Measurements from ENCODE around the gene GRK7.

DNA sequence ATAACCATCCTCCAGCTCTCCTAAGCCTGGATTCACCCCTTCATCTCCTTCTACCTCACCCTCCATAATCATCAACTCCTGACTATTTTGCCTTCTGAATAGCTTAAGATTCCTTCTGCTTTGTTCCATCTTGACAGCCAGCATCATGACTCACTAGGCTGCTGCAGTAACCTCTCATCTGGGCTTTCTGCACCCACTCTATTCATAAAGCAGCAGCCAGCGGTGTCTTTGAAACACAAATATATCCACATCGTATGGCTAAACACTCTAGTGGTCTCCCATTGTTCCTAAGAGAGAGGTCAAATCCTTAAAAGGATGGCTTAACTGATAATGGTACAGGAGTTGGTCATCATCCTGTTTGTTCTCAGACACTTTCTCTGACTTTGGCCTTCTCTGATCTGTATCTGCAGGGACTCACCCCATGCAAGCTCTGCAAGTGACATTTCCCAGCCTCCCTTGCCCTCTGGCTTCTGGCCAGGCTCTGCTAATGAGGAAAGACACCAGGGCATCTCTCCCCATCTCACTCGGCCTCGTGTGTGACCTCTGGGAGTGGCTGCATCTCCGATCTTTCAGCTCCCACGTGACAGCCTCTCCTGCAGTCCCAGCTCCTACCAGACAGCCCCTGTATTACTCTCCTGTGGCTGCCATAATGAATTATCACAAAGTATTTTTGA is 6.2 kb downstream of the GRK7 start:
- no peak for TF ChIP-seq SIN3A (IDR thresholded peaks at IDR 0.05; ENCODE audit: borderline replicate concordance in 2 of 2, control insufficient read depth in 1 of 2, low read depth in 2 of 2, low read length in 2 of 2)
- TF ChIP-seq ZNF354B (CRISPR knock-in tag; IDR thresholded peaks at IDR 0.05), result no peak
- TF ChIP-seq, protein P1, sequence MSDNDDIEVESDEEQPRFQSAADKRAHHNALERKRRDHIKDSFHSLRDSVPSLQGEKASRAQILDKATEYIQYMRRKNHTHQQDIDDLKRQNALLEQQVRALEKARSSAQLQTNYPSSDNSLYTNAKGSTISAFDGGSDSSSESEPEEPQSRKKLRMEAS (CRISPR knock-in tag; IDR thresholded peaks at IDR 0.05), result no peak
- TF ChIP-seq, protein P2, sequence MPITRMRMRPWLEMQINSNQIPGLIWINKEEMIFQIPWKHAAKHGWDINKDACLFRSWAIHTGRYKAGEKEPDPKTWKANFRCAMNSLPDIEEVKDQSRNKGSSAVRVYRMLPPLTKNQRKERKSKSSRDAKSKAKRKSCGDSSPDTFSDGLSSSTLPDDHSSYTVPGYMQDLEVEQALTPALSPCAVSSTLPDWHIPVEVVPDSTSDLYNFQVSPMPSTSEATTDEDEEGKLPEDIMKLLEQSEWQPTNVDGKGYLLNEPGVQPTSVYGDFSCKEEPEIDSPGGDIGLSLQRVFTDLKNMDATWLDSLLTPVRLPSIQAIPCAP (CRISPR knock-in tag; IDR thresholded peaks at IDR 0.05; ENCODE audit: borderline replicate concordance), result no peak
- TF ChIP-seq, protein P3, sequence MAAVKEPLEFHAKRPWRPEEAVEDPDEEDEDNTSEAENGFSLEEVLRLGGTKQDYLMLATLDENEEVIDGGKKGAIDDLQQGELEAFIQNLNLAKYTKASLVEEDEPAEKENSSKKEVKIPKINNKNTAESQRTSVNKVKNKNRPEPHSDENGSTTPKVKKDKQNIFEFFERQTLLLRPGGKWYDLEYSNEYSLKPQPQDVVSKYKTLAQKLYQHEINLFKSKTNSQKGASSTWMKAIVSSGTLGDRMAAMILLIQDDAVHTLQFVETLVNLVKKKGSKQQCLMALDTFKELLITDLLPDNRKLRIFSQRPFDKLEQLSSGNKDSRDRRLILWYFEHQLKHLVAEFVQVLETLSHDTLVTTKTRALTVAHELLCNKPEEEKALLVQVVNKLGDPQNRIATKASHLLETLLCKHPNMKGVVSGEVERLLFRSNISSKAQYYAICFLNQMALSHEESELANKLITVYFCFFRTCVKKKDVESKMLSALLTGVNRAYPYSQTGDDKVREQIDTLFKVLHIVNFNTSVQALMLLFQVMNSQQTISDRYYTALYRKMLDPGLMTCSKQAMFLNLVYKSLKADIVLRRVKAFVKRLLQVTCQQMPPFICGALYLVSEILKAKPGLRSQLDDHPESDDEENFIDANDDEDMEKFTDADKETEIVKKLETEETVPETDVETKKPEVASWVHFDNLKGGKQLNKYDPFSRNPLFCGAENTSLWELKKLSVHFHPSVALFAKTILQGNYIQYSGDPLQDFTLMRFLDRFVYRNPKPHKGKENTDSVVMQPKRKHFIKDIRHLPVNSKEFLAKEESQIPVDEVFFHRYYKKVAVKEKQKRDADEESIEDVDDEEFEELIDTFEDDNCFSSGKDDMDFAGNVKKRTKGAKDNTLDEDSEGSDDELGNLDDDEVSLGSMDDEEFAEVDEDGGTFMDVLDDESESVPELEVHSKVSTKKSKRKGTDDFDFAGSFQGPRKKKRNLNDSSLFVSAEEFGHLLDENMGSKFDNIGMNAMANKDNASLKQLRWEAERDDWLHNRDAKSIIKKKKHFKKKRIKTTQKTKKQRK (IDR thresholded peaks at IDR 0.05; ENCODE audit: borderline replicate concordance, low read depth, low read length), result no peak
- no peak for TF ChIP-seq CHD1 (IDR thresholded peaks at IDR 0.05; ENCODE audit: low read length)
- no peak for TF ChIP-seq ZBTB1 (CRISPR knock-in tag; IDR thresholded peaks at IDR 0.05; ENCODE audit: borderline replicate concordance, low read depth)
- no peak for TF ChIP-seq TRIM24 (IDR thresholded peaks at IDR 0.05)
- TF ChIP-seq MTF1 (CRISPR knock-in tag; IDR thresholded peaks at IDR 0.05; ENCODE audit: borderline replicate concordance), result no peak
- TF ChIP-seq, protein P4, sequence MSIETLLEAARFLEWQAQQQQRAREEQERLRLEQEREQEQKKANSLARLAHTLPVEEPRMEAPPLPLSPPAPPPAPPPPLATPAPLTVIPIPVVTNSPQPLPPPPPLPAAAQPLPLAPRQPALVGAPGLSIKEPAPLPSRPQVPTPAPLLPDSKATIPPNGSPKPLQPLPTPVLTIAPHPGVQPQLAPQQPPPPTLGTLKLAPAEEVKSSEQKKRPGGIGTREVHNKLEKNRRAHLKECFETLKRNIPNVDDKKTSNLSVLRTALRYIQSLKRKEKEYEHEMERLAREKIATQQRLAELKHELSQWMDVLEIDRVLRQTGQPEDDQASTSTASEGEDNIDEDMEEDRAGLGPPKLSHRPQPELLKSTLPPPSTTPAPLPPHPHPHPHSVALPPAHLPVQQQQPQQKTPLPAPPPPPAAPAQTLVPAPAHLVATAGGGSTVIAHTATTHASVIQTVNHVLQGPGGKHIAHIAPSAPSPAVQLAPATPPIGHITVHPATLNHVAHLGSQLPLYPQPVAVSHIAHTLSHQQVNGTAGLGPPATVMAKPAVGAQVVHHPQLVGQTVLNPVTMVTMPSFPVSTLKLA (conservative IDR thresholded peaks at IDR 0.05), result 0 out of 4 replicates have a peak, but pooled peaks of 1 of the 2 experiments have one; percentile 36

Data from K562 (cell line).